Measurements from ENCODE around the gene HNRNPA0.

DNA sequence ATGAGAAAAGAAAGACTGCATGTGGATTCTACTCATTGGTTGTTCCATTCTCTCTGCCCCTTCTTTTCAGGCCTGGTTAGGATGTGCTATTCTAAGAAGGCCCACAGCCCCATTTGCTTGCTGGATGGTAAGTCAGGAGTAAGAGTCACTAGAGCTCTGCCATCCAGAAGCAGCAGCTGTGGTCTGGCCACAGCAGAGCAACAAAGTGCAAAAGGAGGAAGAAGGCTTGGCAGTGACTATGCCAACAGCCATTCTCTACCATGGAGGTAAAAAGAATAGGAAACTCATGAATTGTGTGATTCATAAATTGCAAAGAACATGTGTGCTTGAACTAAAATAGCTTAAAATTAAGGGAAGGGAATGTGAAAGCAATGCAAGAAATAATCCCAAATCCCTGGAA lies 39.2 kb downstream of the HNRNPA0 start:
- no peak for TF ChIP-seq TAF1 (IDR thresholded peaks at IDR 0.05; ENCODE audit: low read depth)
- no peak for TF ChIP-seq YY1 (IDR thresholded peaks at IDR 0.05; ENCODE audit: low read depth)
- TF ChIP-seq EGR1 (IDR thresholded peaks at IDR 0.05), result no peak
- TF ChIP-seq ZBTB7A (IDR thresholded peaks at IDR 0.05; ENCODE audit: low read depth), result no peak
- TF ChIP-seq RAD21 (IDR thresholded peaks at IDR 0.05; ENCODE audit: low read depth), result no peak
